Endothelial cell of umbilical vein (primary cell): Measurements from ENCODE around the gene SSPN. TPM values are rescaled to one million over a fixed set of nuclear protein-coding genes. Genes with fewer than 3 reads are reported as not detected.

ENCODE experiments used
- BruUV-seq: library from RNA; stranded (reverse); fragments of 400-500 nt; replicated peaks from 2 replicates; lab custom pipeline; 2021; lab: Mats Ljungman, UMichigan
- CTCF ChIA-PET: fragments of 300-600, 350-600 bp; sonication (Branson Sonifier 250); formaldehyde crosslinking; loops from one replicate; lab custom pipeline; 2021; ENCODE audit warnings: antibody characterized with exemption, inconsistent platforms; lab: Charles Lee
- POLR2A ChIA-PET: fragments of 300-600, 350-600 bp; sonication (Branson Sonifier 250); formaldehyde crosslinking; loops from one replicate; lab custom pipeline; 2021; ENCODE audit warnings: antibody characterized with exemption, inconsistent platforms; lab: Charles Lee
- DNase-seq: peaks from one replicate; pipeline ENCODE4 v3.0.0-alpha.2; 2011; ENCODE audit warnings: low read depth, low spot score
- FAIRE-seq: peaks from 2 replicates; lab custom pipeline; 2011; peaks lifted over from hg19 to GRCh38; lab: Jason Lieb, UNC
- H2AFZ ChIP-seq: 2 replicates; pipeline ENCODE4 v1.6.0; 2012; ENCODE audit warnings: low read depth, low read length, control low read depth, inconsistent platforms
- H3K27ac ChIP-seq: 2 replicates; pipeline ENCODE4 v1.5.1; 2011; ENCODE audit warnings: low read depth, mild to moderate bottlenecking, control low read depth, low read length, moderate library complexity; ENCODE audit not compliant: insufficient read depth
- H3K27me3 ChIP-seq, 2 experiments: 2 replicates each; pipeline versions ENCODE4 v1.6.0 to v1.6.1; 2011; ENCODE audit warnings: low read length in 2 of 2, mixed read lengths in 1 of 2; ENCODE audit not compliant: control insufficient read depth in 2 of 2, insufficient read depth in 2 of 2
- H3K36me3 ChIP-seq, 2 experiments: 2 replicates in 1 of 2; 3 replicates in 1 of 2; pipeline ENCODE4 v1.5.1; 2011; ENCODE audit warnings: low read length in 2 of 2, mild to moderate bottlenecking in 1 of 2, moderate library complexity in 1 of 2; ENCODE audit not compliant: control insufficient read depth in 2 of 2, insufficient read depth in 2 of 2; ENCODE audit errors: extremely low read depth in 1 of 2
- H3K4me1 ChIP-seq: 3 replicates; pipeline ENCODE4 v1.5.1; 2011; ENCODE audit warnings: mild to moderate bottlenecking, low read length; ENCODE audit not compliant: control insufficient read depth, insufficient read depth; ENCODE audit errors: extremely low read depth
- H3K4me2 ChIP-seq: 2 replicates; pipeline ENCODE4 v1.6.1; 2011; ENCODE audit warnings: low read length, control low read depth, mixed read lengths; ENCODE audit not compliant: insufficient read depth
- H3K4me3 ChIP-seq, 3 experiments: fragments of 200-600 bp in 1 of 3; sonication (generic), shearing (Covaris generic) in 1 of 3; replicated peaks in 1 of 3; 2 replicates each; pipeline ENCODE4 v1.5.1; 2011 to 2016; ENCODE audit warnings: control low read depth in 3 of 3, low read length in 3 of 3, mild to moderate bottlenecking in 2 of 3, inconsistent platforms in 1 of 3, low read depth in 1 of 3, moderate library complexity in 1 of 3; ENCODE audit not compliant: insufficient read depth in 1 of 3
- H3K79me2 ChIP-seq: 2 replicates; pipeline ENCODE4 v1.6.0; 2012; ENCODE audit warnings: low read length, inconsistent platforms; ENCODE audit not compliant: control insufficient read depth, insufficient read depth
- H3K9ac ChIP-seq: replicated peaks from 2 replicates; pipeline ENCODE3; 2011; ENCODE audit warnings: low read length, control low read depth; ENCODE audit not compliant: insufficient read depth; ENCODE audit errors: extremely low read depth
- H3K9me1 ChIP-seq: replicated peaks from 3 replicates; pipeline ENCODE4 v1.6.0; 2011; ENCODE audit warnings: mild to moderate bottlenecking, low read length; ENCODE audit not compliant: control insufficient read depth, insufficient read depth; ENCODE audit errors: extremely low read depth
- H3K9me3 ChIP-seq: replicated peaks from 2 replicates; pipeline ENCODE4 v1.5.1; 2012; ENCODE audit warnings: low read length, inconsistent platforms; ENCODE audit not compliant: control insufficient read depth, insufficient read depth
- H4K20me1 ChIP-seq: replicated peaks from 2 replicates; pipeline ENCODE3; 2011; ENCODE audit warnings: mild to moderate bottlenecking, low read length; ENCODE audit not compliant: control insufficient read depth, insufficient read depth; ENCODE audit errors: extremely low read depth
- CTCF ChIP-seq, 2 donors: IDR thresholded peaks; 1 replicate in 1 of 2; 2 replicates in 1 of 2; pipeline ENCODE4 v1.5.1; 2011; ENCODE audit warnings: low read length in 2 of 2, mild to moderate bottlenecking in 2 of 2, moderate library complexity in 2 of 2, control low read depth in 1 of 2, inconsistent platforms in 1 of 2, low read depth in 1 of 2; ENCODE audit not compliant: insufficient read depth in 1 of 2; ENCODE audit errors: extremely low read depth in 1 of 2
- FOS ChIP-seq: IDR thresholded peaks from 2 replicates; pipeline ENCODE4 v1.6.1; 2011; ENCODE audit warnings: mild to moderate bottlenecking, low read length, moderate library complexity, borderline replicate concordance; ENCODE audit not compliant: insufficient read depth
- JUN ChIP-seq: IDR thresholded peaks from 2 replicates; pipeline ENCODE4 v1.6.1; 2011; ENCODE audit warnings: borderline replicate concordance, low read depth; ENCODE audit not compliant: insufficient read length, insufficient read depth
- MAX ChIP-seq: IDR thresholded peaks from 2 replicates; pipeline ENCODE4 v1.6.1; 2011; ENCODE audit not compliant: insufficient read depth, insufficient read length
- POLR2AphosphoS5 ChIP-seq: IDR thresholded peaks from 2 replicates; pipeline ENCODE4 v1.6.1; 2012; ENCODE audit warnings: low read depth, mild to moderate bottlenecking, control low read depth, low read length, moderate library complexity; ENCODE audit not compliant: insufficient read depth
- dilution Hi-C: fragments of 300-500 bp; cut with MboI; formaldehyde crosslinking; loops from one replicate; pipeline ENCODE4 v1.15.0; 2019; ENCODE audit warnings: low sequenced_read_pairs; ENCODE audit not compliant: extremely low pct_ligation_motif_present
- intact Hi-C: fragments of 100-400 bp; cut with micrococcal nuclease; formaldehyde crosslinking; loops from one replicate; pipeline ENCODE4 v1.10.0; 2022
- polyA plus RNA-seq, 4 experiments: library from polyadenylated mRNA; depleted of rRNA in 3 of 4; stranded (reverse) in 3 of 4; unstranded in 1 of 4; fragments of >200 nt; gene quantifications; 2 replicates each; pipeline versions ENCODE4 v1.2.1 to v1.2.3, GENCODE V29; 2011 to 2012; ENCODE audit warnings: missing spikeins in 1 of 4
- total RNA-seq: library from RNA; stranded (reverse); gene quantifications from 2 replicates; pipeline ENCODE4 v1.2.3, GENCODE V29; 2021

SSPN gene
- total and polyA plus RNA-seq, 2 donors (not counting 3 experiments of a cell fraction or from before 2014, with no cell fraction given) = 1.3 to 2.1 TPM

GRCh38 chr12:26272851-26273250, 77.5 kb downstream of the SSPN start:
- Histone ChIP-seq H3K36me3 (no peaks in the 10 kb centered on the region), H2AFZ (no peak overlapping the region), H3K4me2 (no peak overlapping the region), H3K79me2 (no peaks in the 10 kb centered on the region), H3K4me3 (no peak overlapping the region), H3K4me1 (peaks cover 34% of the 10 kb centered on the region), H3K9me1 (no peaks in the 10 kb centered on the region), H3K27ac (no peak overlapping the region), H3K9me3 (no peaks in the 10 kb centered on the region), H3K9ac (no peak overlapping the region), H3K27me3 (no peaks in the 10 kb centered on the region), H4K20me1 (no peaks in the 10 kb centered on the region)
- FAIRE-seq (no peak), DNase-seq (no peak)
- intact Hi-C loops (loop anchor here (10.0 kb wide), 1 partner anchor 422 kb away; no protein-coding TSS in a partner anchor), dilution Hi-C loops (no loop called here)
- TF ChIP-seq CTCF (IDR thresholded peaks at IDR 0.05; ENCODE audit: extremely low read depth in 1 of 2, insufficient read depth in 1 of 2, low read depth in 1 of 2, low read length in 2 of 2) (no peak), POLR2AphosphoS5 (no peak), FOS (no peak), JUN (no peak)
- no TSS peak for BruUV-seq
- ChIA-PET POLR2A (no interaction called here), CTCF (interaction anchor here (1.5 to 1.7 kb wide), 2 partner anchors 51 to 429 kb away, joined by 3 to 4 read pairs; no protein-coding TSS in a partner anchor)

- Histone ChIP-seq H3K4me3 (no peak overlapping the region), H3K27ac (peak overlapping the region; percentile 93), H3K9me3 (no peaks in the 10 kb centered on the region), H3K4me1 (peaks cover 34% of the 10 kb centered on the region), H3K79me2 (no peaks in the 10 kb centered on the region), H3K36me3 (no peaks in the 10 kb centered on the region), H2AFZ (peak overlapping the region; percentile 75), H3K4me2 (no peak overlapping the region), H3K9ac (peak overlapping the region; percentile 42), H3K27me3 (no peaks in the 10 kb centered on the region), H3K9me1 (no peaks in the 10 kb centered on the region), H4K20me1 (no peaks in the 10 kb centered on the region)
- TF ChIP-seq POLR2AphosphoS5 = no peak
- no peak for TF ChIP-seq MAX
- no peak for TF ChIP-seq JUN
- intact Hi-C loops (loop anchor here (1.0 to 10.0 kb wide), 4 partner anchors 21 to 421 kb away; no protein-coding TSS in a partner anchor), dilution Hi-C loops (no loop called here)
- POLR2A ChIA-PET = no interaction called here
- FAIRE-seq (no peak), DNase-seq (no peak)
- BruUV-seq = no TSS peak
- CTCF ChIA-PET = interaction anchor here (0.8 to 1.4 kb wide), 8 partner anchors 8 to 155 kb away, joined by 3 to 16 read pairs (median 3); no protein-coding TSS in a partner anchor
Measured at GRCh38 chr12:26273811-26274210, 78.4 kb downstream of the SSPN start.
